GM19240 (cell line): ENCODE measurements around the gene TRIP13.

ENCODE experiments used
- DNase-seq: peaks from one replicate; pipeline ENCODE4 v3.0.0; 2011; ENCODE audit warnings: low spot score; ENCODE audit not compliant: insufficient read length

Gene TRIP13

GRCh38 chr5:952597-953271, 60.0 kb downstream of the TRIP13 start:
- no peak for DNase-seq

- no peak for DNase-seq
Measured at GRCh38 chr5:953535-954449, 61.1 kb downstream of the TRIP13 start.

GRCh38 chr5:955886-956761, 63.4 kb downstream of the TRIP13 start:
- DNase-seq = no peak

GRCh38 chr5:956941-957747, 64.5 kb downstream of the TRIP13 start:
- peak; percentile 25 for DNase-seq

GRCh38 chr5:957748-958485, 65.2 kb downstream of the TRIP13 start:
- no peak for DNase-seq

GRCh38 chr5:958701-959571, 66.3 kb downstream of the TRIP13 start:
- no peak for DNase-seq

GRCh38 chr5:959581-960531, 67.2 kb downstream of the TRIP13 start:
- no peak for DNase-seq

- no peak for DNase-seq
Measured at GRCh38 chr5:960551-960950, 67.9 kb downstream of the TRIP13 start.

- no peak for DNase-seq
Measured at GRCh38 chr5:961002-961710, 68.5 kb downstream of the TRIP13 start.

- no peak for DNase-seq
Measured at GRCh38 chr5:961711-962240, 69.1 kb downstream of the TRIP13 start.

GRCh38 chr5:962386-962785, 69.7 kb downstream of the TRIP13 start:
- DNase-seq = no peak

GRCh38 chr5:962801-963200, 70.1 kb downstream of the TRIP13 start:
- DNase-seq = no peak

- no peak for DNase-seq
Measured at GRCh38 chr5:963310-963672, 70.6 kb downstream of the TRIP13 start.

GRCh38 chr5:963673-964531, 71.2 kb downstream of the TRIP13 start:
- DNase-seq = no peak

GRCh38 chr5:964821-965220, 72.1 kb downstream of the TRIP13 start:
- DNase-seq = no peak

- no peak for DNase-seq
Measured at GRCh38 chr5:965604-966344, 73.1 kb downstream of the TRIP13 start.
